Liver (tissue), 9 donors: ENCODE measurements around the gene SRSF2. TPM values are rescaled to one million over a fixed set of nuclear protein-coding genes. Genes with fewer than 3 reads are reported as not detected.

Source experiments
- DNase-seq: peaks from one replicate; pipeline ENCODE4 v3.0.0-alpha.2; 2017; ENCODE audit warnings: low spot score
- H3K27ac ChIP-seq, 2 donors: one replicate each; pipeline ENCODE4 v1.7.0; 2013; ENCODE audit warnings: inconsistent platforms in 2 of 2, low read length in 2 of 2, control low read depth in 1 of 2, low read depth in 1 of 2, mild to moderate bottlenecking in 1 of 2
- H3K27me3 ChIP-seq, 4 donors: one replicate each; pipeline versions ENCODE4 v1.6.1 to v1.7.0; 2013; ENCODE audit warnings: low read length in 3 of 4, inconsistent platforms in 1 of 4, mild to moderate bottlenecking in 1 of 4, moderate library complexity in 1 of 4; ENCODE audit not compliant: control insufficient read depth in 4 of 4, insufficient read depth in 4 of 4
- H3K36me3 ChIP-seq, 4 donors: one replicate each; pipeline versions ENCODE4 v1.6.1 to v1.7.0; 2013; ENCODE audit warnings: low read length in 3 of 4, mild to moderate bottlenecking in 3 of 4, low read depth in 1 of 4, moderate library complexity in 1 of 4; ENCODE audit not compliant: control insufficient read depth in 4 of 4, insufficient read depth in 3 of 4
- H3K4me1 ChIP-seq, 4 donors: one replicate each; pipeline versions ENCODE4 v1.6.1 to v1.7.0; 2013; ENCODE audit warnings: low read length in 3 of 4, mild to moderate bottlenecking in 3 of 4, moderate library complexity in 1 of 4; ENCODE audit not compliant: control insufficient read depth in 4 of 4, insufficient read depth in 4 of 4
- H3K4me3 ChIP-seq, 3 donors: one replicate each; pipeline versions ENCODE4 v1.6.1 to v1.7.0; 2013; ENCODE audit warnings: low read length in 3 of 3, control low read depth in 1 of 3, low read depth in 1 of 3, mild to moderate bottlenecking in 1 of 3
- H3K9ac ChIP-seq, 2 donors: one replicate each; pipeline ENCODE4 v1.7.0; 2013; ENCODE audit warnings: low read length in 2 of 2, mild to moderate bottlenecking in 2 of 2, moderate library complexity in 2 of 2, control low read depth in 1 of 2, low read depth in 1 of 2
- H3K9me3 ChIP-seq, 4 donors: one replicate each; pipeline versions ENCODE4 v1.6.1 to v1.7.0; 2013; ENCODE audit warnings: low read length in 3 of 4; ENCODE audit not compliant: control insufficient read depth in 4 of 4
- ATF3 ChIP-seq: IDR thresholded peaks from 2 replicates; pipeline ENCODE4 v1.6.1; 2016; ENCODE audit warnings: antibody characterized with exemption
- CTCF ChIP-seq: fragments of 150-350 bp; IDR thresholded peaks from 2 replicates; pipeline ENCODE4 v1.5.1; 2017; ENCODE audit warnings: improper control_type of control experiment, low read depth, low read length; ENCODE audit not compliant: missing input control
- FOXA1 ChIP-seq: IDR thresholded peaks from 2 replicates; pipeline ENCODE4 v1.6.1; 2016; ENCODE audit warnings: antibody characterized with exemption
- FOXA2 ChIP-seq: IDR thresholded peaks from 2 replicates; pipeline ENCODE4 v1.6.1; 2016; ENCODE audit warnings: antibody characterized with exemption
- GABPA ChIP-seq, 2 donors: IDR thresholded peaks in 1 of 2; conservative IDR thresholded peaks in 1 of 2; 2 replicates each; pipeline ENCODE4 v1.6.1; 2016; ENCODE audit warnings: antibody characterized with exemption in 2 of 2, mild to moderate bottlenecking in 1 of 2, moderate library complexity in 1 of 2
- HNF4G ChIP-seq: IDR thresholded peaks from 2 replicates; pipeline ENCODE4 v1.6.1; 2016; ENCODE audit warnings: antibody characterized with exemption
- JUND ChIP-seq, 2 donors: IDR thresholded peaks; 2 replicates each; pipeline ENCODE4 v1.6.1; 2016; ENCODE audit warnings: antibody characterized with exemption in 2 of 2
- MAX ChIP-seq: IDR thresholded peaks from 2 replicates; pipeline ENCODE4 v1.6.1; 2016; ENCODE audit warnings: antibody characterized with exemption
- RAD21 ChIP-seq, 2 donors: IDR thresholded peaks; 2 replicates each; pipeline ENCODE4 v1.6.1; 2016; ENCODE audit warnings: antibody characterized with exemption in 2 of 2, mild to moderate bottlenecking in 2 of 2
- REST ChIP-seq: IDR thresholded peaks from 2 replicates; pipeline ENCODE4 v1.6.1; 2016; ENCODE audit warnings: antibody characterized with exemption, mild to moderate bottlenecking
- RXRA ChIP-seq, 2 donors: IDR thresholded peaks; 2 replicates each; pipeline ENCODE4 v1.6.1; 2017 to 2018; ENCODE audit warnings: antibody characterized with exemption in 2 of 2, mild to moderate bottlenecking in 1 of 2
- SP1 ChIP-seq: IDR thresholded peaks from 2 replicates; pipeline ENCODE4 v1.6.1; 2018; ENCODE audit warnings: antibody characterized with exemption, mild to moderate bottlenecking
- YY1 ChIP-seq: IDR thresholded peaks from 2 replicates; pipeline ENCODE4 v1.6.1; 2016; ENCODE audit warnings: antibody characterized with exemption, mild to moderate bottlenecking
- ZBTB33 ChIP-seq: IDR thresholded peaks from 2 replicates; pipeline ENCODE4 v1.6.1; 2016; ENCODE audit warnings: antibody characterized with exemption
- WGBS: extraction: QIAGEN DNeasy Blood & Tissue Kit; methylation state at CpG from one replicate; pipeline ENCODE4 v1.1.7; 2013; 5-methylcytosine and 5-hydroxymethylcytosine counted together
- polyA plus RNA-seq, 2 donors: library from polyadenylated mRNA; stranded (reverse) in 1 of 2; unstranded in 1 of 2; fragments of 200-250 nt in 1 of 2; fragments of >200 nt in 1 of 2; fragmentation: Nextera tagmentation in 1 of 2; extraction: Ambion mirVana in 1 of 2; gene quantifications; one replicate each; pipeline versions ENCODE4 v1.2.1 to v1.2.3, GENCODE V29; 2013 to 2015
- total RNA-seq, 2 donors: library from RNA; depleted of rRNA; stranded (reverse); fragments of >200 nt; gene quantifications; one replicate each; pipeline ENCODE4 v1.2.3, GENCODE V29; 2014
- donor health status: healthy.
- donor health status: healthy.
- donor health status: healthy.
- donor health status: healthy.
- donor health status: healthy.

The SRSF2 gene
- total and polyA plus RNA-seq, 4 donors, result 66.5 to 184 (median 150) TPM

GRCh38 chr17:76758570-76758969, 21.4 kb upstream of the SRSF2 start:
- peaks cover 7 to 13% (median 9%) of the 10 kb centered on the region in 4 donors for H3K36me3 ChIP-seq
- no peak overlapping the region for H3K9ac ChIP-seq
- WGBS, result 96% methylated on average over 3 of the region's 3 CpGs
- no peak for TF ChIP-seq REST
- TF ChIP-seq ZBTB33, result no peak
- TF ChIP-seq FOXA2, result no peak
- no peaks in the 10 kb centered on the region for H3K4me1 ChIP-seq
- no peaks in the 10 kb centered on the region for H3K27me3 ChIP-seq
- H3K27ac ChIP-seq, result no peak overlapping the region
- DNase-seq, result no peak
- H3K4me3 ChIP-seq, result no peak overlapping the region
- H3K9me3 ChIP-seq, result no peaks in the 10 kb centered on the region

- Histone ChIP-seq H3K4me1 (no peaks in the 10 kb centered on the region), H3K27ac (no peak overlapping the region), H3K4me3 (no peak overlapping the region), H3K36me3 (peaks cover 7 to 13% (median 10%) of the 10 kb centered on the region in 4 donors), H3K27me3 (no peaks in the 10 kb centered on the region), H3K9me3 (no peaks in the 10 kb centered on the region), H3K9ac (no peak overlapping the region)
- no peak for DNase-seq
- TF ChIP-seq ZBTB33 (no peak), MAX (no peak), ATF3 (no peak), JUND (IDR thresholded peaks at IDR 0.05) (no peak), FOXA2 (no peak), CTCF (no peak), GABPA (IDR thresholded peaks at IDR 0.05 in 1 of 2, conservative IDR thresholded peaks at IDR 0.05 in 1 of 2) (no peak), RAD21 (IDR thresholded peaks at IDR 0.05) (no peak), FOXA1 (no peak), YY1 (no peak), SP1 (no peak), REST (no peak), HNF4G (no peak), RXRA (IDR thresholded peaks at IDR 0.05) (no peak)
- WGBS, result 97% methylated on average over 5 of the region's 5 CpGs
These were observed 20.1 kb upstream of the SRSF2 start for GRCh38 chr17:76757256-76757655.
